Nephron (organoid): ENCODE measurements around the gene NUP210L.
A peak's percentile ranks its signal among the peaks of the same experiment; 100 is the strongest.

Experiments
- H3K27ac Mint-ChIP-seq, 3 experiments: 2 replicates each; pipeline ENCODE4 v1.8.0; 2020; ENCODE audit warnings: mixed read lengths in 3 of 3, mild to moderate bottlenecking in 2 of 3, moderate library complexity in 1 of 3
- H3K27me3 Mint-ChIP-seq: 2 replicates; pipeline ENCODE4 v1.8.0; 2021; ENCODE audit warnings: low read depth, mild to moderate bottlenecking, moderate library complexity, mixed read lengths
- H3K36me3 Mint-ChIP-seq: 2 replicates; pipeline ENCODE4 v1.8.0; 2020; ENCODE audit warnings: low read depth, mixed read lengths
- H3K4me1 Mint-ChIP-seq: 2 replicates; pipeline ENCODE4 v1.8.0; 2020; ENCODE audit warnings: mixed read lengths
- H3K4me3 Mint-ChIP-seq, 3 experiments: 2 replicates each; pipeline ENCODE4 v1.8.0; 2020; ENCODE audit warnings: mild to moderate bottlenecking in 3 of 3, mixed read lengths in 3 of 3, moderate library complexity in 2 of 3
- H3K9me3 Mint-ChIP-seq: 2 replicates; pipeline ENCODE4 v1.8.0; 2020; ENCODE audit warnings: mixed read lengths
- TF ChIP-seq, protein P1 (sequence below), 3 experiments: fragments of 200-600 bp; sonication (generic); IDR thresholded peaks; one replicate each; pipeline ENCODE4 v1.5.0; 2021; ENCODE audit warnings: antibody characterized with exemption in 3 of 3; ENCODE audit not compliant: unreplicated experiment in 3 of 3

Gene NUP210L

DNA sequence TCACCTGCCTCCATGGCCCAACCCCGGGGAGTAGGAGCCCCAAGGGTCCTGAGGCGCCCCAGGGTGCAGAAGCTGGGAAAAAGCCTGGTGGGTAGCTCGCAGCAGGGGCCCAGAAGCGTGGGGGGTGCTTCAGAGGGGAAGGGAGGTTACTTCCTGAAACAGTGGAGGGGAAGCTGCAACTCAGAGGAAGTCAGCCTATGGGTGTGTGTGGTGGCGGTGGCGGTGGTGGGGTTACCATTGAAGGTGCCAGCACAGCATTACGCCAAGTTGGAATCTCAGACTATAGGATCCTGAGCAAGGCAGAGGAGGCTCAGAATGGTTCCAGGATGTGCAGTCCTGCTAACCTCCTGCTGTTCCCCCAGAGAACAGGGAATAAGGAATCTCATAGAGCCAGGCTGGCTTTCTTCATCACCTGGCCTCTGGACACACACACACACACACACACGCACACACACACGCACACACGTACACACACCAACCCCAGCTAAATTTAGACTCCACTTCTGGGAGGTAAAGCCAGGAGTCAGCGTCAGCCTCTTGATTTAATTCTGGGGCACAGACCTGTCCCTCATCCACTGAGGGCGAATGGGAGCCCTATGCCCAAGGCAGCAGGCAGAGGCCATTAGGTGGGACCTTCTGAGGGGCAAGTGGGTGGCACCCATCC lies 209.6 kb downstream of the NUP210L start:
- TF ChIP-seq, protein P1, sequence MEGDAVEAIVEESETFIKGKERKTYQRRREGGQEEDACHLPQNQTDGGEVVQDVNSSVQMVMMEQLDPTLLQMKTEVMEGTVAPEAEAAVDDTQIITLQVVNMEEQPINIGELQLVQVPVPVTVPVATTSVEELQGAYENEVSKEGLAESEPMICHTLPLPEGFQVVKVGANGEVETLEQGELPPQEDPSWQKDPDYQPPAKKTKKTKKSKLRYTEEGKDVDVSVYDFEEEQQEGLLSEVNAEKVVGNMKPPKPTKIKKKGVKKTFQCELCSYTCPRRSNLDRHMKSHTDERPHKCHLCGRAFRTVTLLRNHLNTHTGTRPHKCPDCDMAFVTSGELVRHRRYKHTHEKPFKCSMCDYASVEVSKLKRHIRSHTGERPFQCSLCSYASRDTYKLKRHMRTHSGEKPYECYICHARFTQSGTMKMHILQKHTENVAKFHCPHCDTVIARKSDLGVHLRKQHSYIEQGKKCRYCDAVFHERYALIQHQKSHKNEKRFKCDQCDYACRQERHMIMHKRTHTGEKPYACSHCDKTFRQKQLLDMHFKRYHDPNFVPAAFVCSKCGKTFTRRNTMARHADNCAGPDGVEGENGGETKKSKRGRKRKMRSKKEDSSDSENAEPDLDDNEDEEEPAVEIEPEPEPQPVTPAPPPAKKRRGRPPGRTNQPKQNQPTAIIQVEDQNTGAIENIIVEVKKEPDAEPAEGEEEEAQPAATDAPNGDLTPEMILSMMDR (IDR thresholded peaks at IDR 0.05; ENCODE audit: unreplicated experiment in 3 of 3) = no peak
- Mint-ChIP-seq H3K4me1 (peaks cover 10% of the 10 kb centered on the region), H3K36me3 (peaks cover 13% of the 10 kb centered on the region), H3K27ac (peak overlapping the region; percentile 63 to 91 (median 75)), H3K9me3 (no peaks in the 10 kb centered on the region), H3K4me3 (peak overlapping the region; percentile 89 to 97 (median 91)), H3K27me3 (no peaks in the 10 kb centered on the region)

DNA sequence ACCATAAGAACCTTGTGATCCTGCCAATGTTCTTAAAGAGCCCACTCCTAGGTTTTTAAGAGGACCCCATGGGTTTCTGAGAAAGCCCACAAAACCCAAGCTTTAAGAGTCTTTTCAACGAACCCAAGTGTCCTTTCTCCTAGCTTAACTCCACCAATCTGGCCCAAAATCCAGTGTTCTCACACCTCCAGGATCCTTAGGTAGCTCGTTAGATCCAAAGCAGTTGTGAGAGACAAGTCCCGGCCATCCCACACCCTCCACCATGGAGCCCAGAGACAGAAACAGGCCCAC lies 210.1 kb downstream of the NUP210L start:
- Mint-ChIP-seq H3K36me3 (peaks cover 14% of the 10 kb centered on the region), H3K9me3 (no peaks in the 10 kb centered on the region), H3K4me1 (peaks cover 10% of the 10 kb centered on the region), H3K27me3 (no peaks in the 10 kb centered on the region), H3K4me3 (peak overlapping the region; percentile 89 to 97 (median 91)), H3K27ac (peak overlapping the region in 1 of 3 experiments; percentile 46)
- TF ChIP-seq, protein P1 (IDR thresholded peaks at IDR 0.05; ENCODE audit: unreplicated experiment in 3 of 3) = no peak

DNA sequence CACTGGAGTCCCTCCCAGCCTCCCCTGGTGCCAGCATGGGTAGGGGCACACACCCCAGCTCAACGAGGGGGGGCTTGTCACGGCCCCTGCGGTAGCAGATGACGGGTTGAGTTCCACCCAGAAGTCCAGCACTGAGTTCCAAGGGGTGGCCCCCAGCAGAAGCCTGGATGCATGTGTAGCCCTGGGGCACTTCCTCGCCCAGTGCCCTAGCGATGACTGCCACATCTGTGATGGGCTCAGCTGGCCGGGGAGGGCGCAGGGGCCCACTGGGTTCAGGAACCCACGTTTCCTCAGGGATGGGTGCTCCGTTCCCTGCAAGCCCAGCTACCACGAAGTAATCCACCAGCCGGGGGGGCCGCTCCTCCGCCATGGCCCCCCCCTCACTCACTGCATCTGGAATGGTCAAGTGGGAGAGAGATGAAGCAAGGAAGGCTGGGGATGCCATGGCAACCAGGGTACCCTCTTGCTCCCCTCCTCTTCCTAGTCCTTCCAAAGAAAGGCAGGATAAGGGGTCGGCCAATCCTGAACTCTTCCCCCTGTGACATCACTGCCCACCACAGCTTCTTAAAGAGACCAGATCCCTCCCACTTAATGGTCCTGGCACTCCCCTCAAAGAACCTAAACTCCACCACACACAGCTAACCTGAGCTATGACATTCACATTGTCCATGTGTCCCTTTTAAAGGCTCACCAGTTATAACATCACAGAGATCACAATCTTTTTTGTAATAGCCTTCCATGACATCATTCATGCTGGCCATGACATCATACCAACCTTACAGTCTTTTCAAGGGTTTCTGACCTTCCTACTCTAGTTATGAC lies 210.7 kb downstream of the NUP210L start:
- Mint-ChIP-seq H3K27ac (peak overlapping the region in 2 of 3 experiments; percentile 14 to 46), H3K9me3 (no peaks in the 10 kb centered on the region), H3K36me3 (peaks cover 19% of the 10 kb centered on the region), H3K4me1 (peaks cover 10% of the 10 kb centered on the region), H3K27me3 (no peaks in the 10 kb centered on the region), H3K4me3 (peak overlapping the region; percentile 89 to 97 (median 91))
- TF ChIP-seq, protein P1 (IDR thresholded peaks at IDR 0.05; ENCODE audit: unreplicated experiment in 3 of 3) = no peak

DNA sequence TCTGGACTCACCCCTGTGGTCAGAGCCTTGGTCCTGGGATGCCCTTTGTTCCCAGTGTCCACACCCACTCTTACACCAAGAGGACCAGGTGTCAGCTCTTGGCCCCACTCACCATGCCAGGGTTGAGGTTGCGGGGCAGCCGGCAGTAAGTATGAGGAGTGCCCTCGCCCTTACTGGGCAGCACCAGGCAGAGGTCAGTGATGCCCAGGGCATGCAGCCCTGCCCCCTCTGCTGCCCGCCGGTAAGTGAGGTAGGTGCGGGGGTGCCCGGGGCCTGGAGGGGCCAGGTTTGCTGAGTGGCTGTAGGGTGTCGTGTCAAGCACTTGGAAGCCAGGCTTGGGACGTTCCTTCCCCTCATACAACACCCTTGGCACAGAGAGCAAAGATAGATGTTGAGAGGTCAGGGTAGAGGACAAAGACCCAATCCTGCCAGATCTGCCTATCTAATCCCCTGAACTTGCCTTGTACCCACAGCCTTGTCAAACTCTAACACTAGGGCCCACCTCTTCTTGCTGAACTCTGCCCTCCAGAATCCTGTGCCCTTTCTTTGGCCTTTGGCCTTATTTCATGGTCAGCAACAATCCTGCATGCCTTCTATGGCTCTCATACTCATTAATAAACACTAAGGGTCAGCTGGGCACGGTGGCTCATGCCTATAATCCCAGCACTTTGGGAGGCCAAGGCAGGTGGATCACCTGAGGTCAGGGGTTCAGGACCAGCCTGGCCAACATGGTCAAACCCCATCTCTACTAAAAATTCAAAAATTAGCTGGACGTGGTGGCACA lies 211.9 kb downstream of the NUP210L start:
- TF ChIP-seq, protein P1 (IDR thresholded peaks at IDR 0.05; ENCODE audit: unreplicated experiment in 3 of 3) = no peak
- H3K36me3 Mint-ChIP-seq = peaks cover 19% of the 10 kb centered on the region
- H3K27ac Mint-ChIP-seq = no peak overlapping the region
- no peak overlapping the region for H3K4me3 Mint-ChIP-seq
- H3K4me1 Mint-ChIP-seq = peaks cover 10% of the 10 kb centered on the region
- H3K9me3 Mint-ChIP-seq = no peaks in the 10 kb centered on the region
- no peaks in the 10 kb centered on the region for H3K27me3 Mint-ChIP-seq
